HEK293 (cell line): ENCODE measurements around the gene AATK.
A peak's percentile ranks its signal among the peaks of the same experiment; 100 is the strongest.

Source experiments
- CTCF ChIA-PET: fragments of 350-600 bp; formaldehyde crosslinking; extraction: SDS; loops from one replicate; lab custom pipeline; 2021; ENCODE audit warnings: antibody characterized with exemption; lab: Yijun Ruan, JAX
- POLR2A ChIA-PET: fragments of 300-600 bp; formaldehyde crosslinking; extraction: SDS; loops from one replicate; lab custom pipeline; 2020; ENCODE audit warnings: antibody characterized with exemption, inconsistent platforms; lab: Yijun Ruan, JAX
- H3K27ac ChIP-seq: fragments of 200-500 bp; sonication (Bioruptor generic); 2 replicates; pipeline ENCODE4 v1.5.1; 2014; ENCODE audit warnings: low read depth, low read length, control low read depth, inconsistent platforms; ENCODE audit errors: extremely low read depth
- H3K36me3 ChIP-seq, 2 experiments: fragments of 200-500 bp in 1 of 2; sonication (Bioruptor generic) in 1 of 2; 1 replicate in 1 of 2; 2 replicates in 1 of 2; pipeline ENCODE4 v1.5.1; 2014 to 2017; ENCODE audit warnings: inconsistent platforms in 2 of 2, low read length in 2 of 2; ENCODE audit not compliant: control insufficient read depth in 2 of 2, insufficient read depth in 1 of 2
- H3K4me1 ChIP-seq: fragments of 200-500 bp; sonication (Bioruptor generic); 2 replicates; pipeline ENCODE4 v1.5.1; 2014; ENCODE audit warnings: mild to moderate bottlenecking, low read length, inconsistent platforms; ENCODE audit not compliant: control insufficient read depth, insufficient read depth
- H3K4me3 ChIP-seq: 2 replicates; pipeline ENCODE4 v1.5.1; 2011; ENCODE audit warnings: low read depth, mild to moderate bottlenecking, control low read depth, low read length, moderate library complexity
- H3K9me3 ChIP-seq: fragments of 200-500 bp; sonication (Bioruptor generic); 2 replicates; pipeline ENCODE4 v1.5.1; 2014; ENCODE audit warnings: low read depth, low read length, inconsistent platforms; ENCODE audit not compliant: control insufficient read depth, insufficient read depth
- GFI1B ChIP-seq: fragments of 450-650 bp; formaldehyde crosslinking; IDR thresholded peaks from 2 replicates; pipeline ENCODE4 v1.5.1; 2016; ENCODE audit warnings: missing biosample characterization, missing genetic modification characterization
- GLI2 ChIP-seq: fragments of 450-650 bp; formaldehyde crosslinking; IDR thresholded peaks from 2 replicates; pipeline ENCODE4; 2017; ENCODE audit warnings: missing biosample characterization, missing genetic modification characterization, low read depth, borderline replicate concordance
- GLIS2 ChIP-seq: fragments of 450-650 bp; formaldehyde crosslinking; IDR thresholded peaks from 2 replicates; pipeline ENCODE4 v1.5.1; 2016; ENCODE audit warnings: missing biosample characterization, missing genetic modification characterization
- SP7 ChIP-seq: fragments of 450-650 bp; formaldehyde crosslinking; IDR thresholded peaks from 2 replicates; pipeline ENCODE4 v1.5.1; 2016; ENCODE audit warnings: missing biosample characterization, missing genetic modification characterization
- TSHZ1 ChIP-seq: fragments of 450-650 bp; formaldehyde crosslinking; IDR thresholded peaks from 2 replicates; pipeline ENCODE4 v1.5.1; 2016; ENCODE audit warnings: missing biosample characterization, missing genetic modification characterization, borderline replicate concordance
- WT1 ChIP-seq: fragments of 450-650 bp; formaldehyde crosslinking; IDR thresholded peaks from 2 replicates; pipeline ENCODE4 v1.5.1; 2016; ENCODE audit warnings: missing biosample characterization, missing genetic modification characterization
- ZBTB1 ChIP-seq: fragments of 450-650 bp; formaldehyde crosslinking; IDR thresholded peaks from 2 replicates; pipeline ENCODE4 v1.5.1; 2016; ENCODE audit warnings: missing biosample characterization, missing genetic modification characterization
- ZNF10 ChIP-seq: fragments of 450-650 bp; formaldehyde crosslinking; IDR thresholded peaks from 2 replicates; pipeline ENCODE4 v1.5.1; 2017; ENCODE audit warnings: missing biosample characterization, missing genetic modification characterization
- ZNF121 ChIP-seq: fragments of 450-650 bp; formaldehyde crosslinking; IDR thresholded peaks from 2 replicates; pipeline ENCODE4 v1.5.1; 2016; ENCODE audit warnings: missing biosample characterization, missing genetic modification characterization
- ZNF266 ChIP-seq: fragments of 450-650 bp; formaldehyde crosslinking; IDR thresholded peaks from 2 replicates; pipeline ENCODE4 v1.5.1; 2016; ENCODE audit warnings: missing biosample characterization, missing genetic modification characterization, low read depth
- ZNF324 ChIP-seq: fragments of 450-650 bp; formaldehyde crosslinking; IDR thresholded peaks from 2 replicates; pipeline ENCODE4 v1.5.1; 2016; ENCODE audit warnings: missing biosample characterization, missing genetic modification characterization
- ZNF426 ChIP-seq: fragments of 450-650 bp; formaldehyde crosslinking; IDR thresholded peaks from 2 replicates; pipeline ENCODE4 v1.5.1; 2017; ENCODE audit warnings: missing biosample characterization, missing genetic modification characterization, mild to moderate bottlenecking, inconsistent platforms, moderate library complexity

The AATK gene

GRCh38 chr17:81197409-81197795, 31.4 kb upstream of the AATK start (continued):
- TF ChIP-seq TSHZ1 (tag by site-specific recombination): no peak

DNA sequence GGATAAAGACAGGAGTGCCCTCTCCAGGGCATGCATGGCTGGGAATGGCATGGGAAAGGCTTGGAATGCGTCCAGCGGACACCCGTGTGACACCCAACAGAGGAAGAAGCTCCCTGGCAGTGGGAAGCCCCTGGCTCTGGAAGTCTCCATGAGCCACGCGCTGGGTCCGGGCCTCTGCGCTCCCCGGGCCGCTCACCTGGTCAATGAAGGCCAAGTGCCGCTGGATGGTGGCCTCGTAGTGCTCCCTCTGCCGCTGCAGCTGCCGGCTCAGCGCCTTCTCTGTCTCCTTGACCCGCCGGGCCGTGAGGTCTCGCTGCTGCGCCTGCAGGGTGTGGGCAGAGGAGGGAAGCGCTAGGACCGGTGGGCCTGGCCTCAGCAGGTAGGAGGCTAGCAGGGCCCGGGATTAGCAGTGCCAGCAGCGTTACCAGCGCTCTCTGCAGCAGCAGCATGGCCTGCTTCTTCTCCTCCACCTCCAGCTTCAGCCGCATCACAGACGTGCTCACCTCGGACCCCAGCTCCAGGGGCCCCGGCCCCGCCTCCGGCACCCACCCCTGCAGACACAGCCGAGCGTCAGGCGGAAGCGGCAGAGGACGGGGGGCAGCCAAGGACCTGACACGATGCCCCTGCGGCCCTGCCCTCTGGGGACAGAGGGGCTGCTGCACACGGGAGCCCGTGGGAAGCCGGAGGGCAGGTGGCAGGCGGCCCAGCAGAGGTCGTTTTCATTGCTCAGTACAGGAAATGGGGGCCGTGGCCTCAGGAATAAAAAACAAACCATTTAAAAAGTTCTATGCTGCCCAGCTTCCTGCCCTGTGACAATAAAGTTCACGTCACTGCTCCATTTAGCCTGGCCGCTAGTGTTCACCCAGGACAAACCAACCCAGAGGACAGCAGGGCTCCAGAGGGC, 30.7 kb upstream of the AATK start:
- CTCF ChIA-PET: interaction anchor here (1.1 kb wide), 1 partner anchor 175 kb away, joined by 3 read pairs; no protein-coding TSS in a partner anchor
- Histone ChIP-seq H3K9me3 (no peaks in the 10 kb centered on the region), H3K4me1 (no peaks in the 10 kb centered on the region), H3K27ac (no peak overlapping the region), H3K36me3 (peaks cover 0 to 81% of the 10 kb centered on the region in 2 experiments; a peak in 2 of 3 replicates), H3K4me3 (no peak overlapping the region)
- no peak for TF ChIP-seq GLI2 (tag by site-specific recombination)
- TF ChIP-seq ZNF10 (tag by site-specific recombination): peak; percentile 95
- POLR2A ChIA-PET: no interaction called here

GRCh38 chr17:81195941-81196495, 30.0 kb upstream of the AATK start:
- no peak overlapping the region for H3K4me3 ChIP-seq
- ChIA-PET POLR2A (no interaction called here), CTCF (interaction anchor here (0.5 to 1.1 kb wide), 4 partner anchors 59 to 537 kb away, joined by 3 read pairs; no protein-coding TSS in a partner anchor)
- TF ChIP-seq GLIS2: peak; percentile 30; the same call in 1 of the 2 replicates
- TF ChIP-seq SP7 (tag by site-specific recombination): no peak
- H3K9me3 ChIP-seq: no peaks in the 10 kb centered on the region
- H3K36me3 ChIP-seq: peaks cover 0 to 88% of the 10 kb centered on the region in 2 experiments; a peak in 1 of 3 replicates
- H3K4me1 ChIP-seq: no peaks in the 10 kb centered on the region
- H3K27ac ChIP-seq: no peak overlapping the region

- no peaks in the 10 kb centered on the region for H3K9me3 ChIP-seq
- ChIA-PET CTCF (interaction anchor here (0.5 to 0.7 kb wide), 3 partner anchors 60 to 538 kb away, joined by 3 read pairs; no protein-coding TSS in a partner anchor), POLR2A (no interaction called here)
- H3K4me1 ChIP-seq: no peaks in the 10 kb centered on the region
- H3K36me3 ChIP-seq: peaks cover 0 to 90% of the 10 kb centered on the region in 2 experiments; a peak in 1 of 3 replicates
- no peak for TF ChIP-seq ZNF121 (tag by site-specific recombination)
- no peak for TF ChIP-seq ZNF266 (tag by site-specific recombination)
- TF ChIP-seq ZNF426 (tag by site-specific recombination): no peak
- no peak for TF ChIP-seq ZNF324 (tag by site-specific recombination)
- no peak for TF ChIP-seq WT1 (tag by site-specific recombination)
- no peak for TF ChIP-seq ZBTB1
- TF ChIP-seq GFI1B (tag by site-specific recombination): no peak
- no peak overlapping the region for H3K4me3 ChIP-seq
- no peak overlapping the region for H3K27ac ChIP-seq
These were observed 29.2 kb upstream of the AATK start for GRCh38 chr17:81194941-81195901.
